GM19467 (cell line): ENCODE results near the gene LCMT2.

Experiments
- ATAC-seq: cut with Tn5 transposase; IDR thresholded peaks from one replicate; pipeline ENCODE4 v1.9.1; 2021; ENCODE audit warnings: mild to moderate bottlenecking, moderate library complexity; ENCODE audit not compliant: unreplicated experiment

LCMT2 gene

DNA sequence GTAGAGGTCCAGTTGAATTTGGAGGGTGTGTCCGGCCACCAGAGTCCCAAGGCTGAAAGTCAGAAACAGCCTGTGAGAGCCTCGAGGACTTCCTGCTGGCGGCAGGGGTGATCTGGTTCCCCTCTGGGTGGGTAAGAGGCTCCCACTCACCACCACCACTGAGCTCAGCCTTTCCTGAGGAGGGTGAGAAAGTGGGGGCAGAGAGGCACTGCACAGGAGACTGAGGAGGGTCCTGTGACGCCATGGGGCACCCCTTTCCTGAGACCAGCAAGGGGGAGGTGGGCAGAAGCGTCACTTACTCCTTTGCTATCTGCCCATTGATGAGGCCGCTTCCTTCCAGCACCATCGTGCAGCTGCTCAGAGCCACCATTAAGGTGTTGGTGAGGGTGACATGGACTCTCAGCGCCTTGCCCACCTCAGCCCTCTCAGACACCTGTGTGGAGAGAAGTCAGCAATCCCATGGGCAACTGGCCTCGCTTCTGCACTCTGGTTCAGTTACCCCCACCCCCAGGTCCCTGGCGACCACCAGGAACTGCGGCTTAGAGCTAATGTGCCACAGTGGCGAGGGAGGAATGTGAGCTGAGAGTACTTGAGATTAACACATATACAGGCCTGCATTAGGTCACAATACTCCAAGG is 53.7 kb downstream of the LCMT2 start:
- no peak for ATAC-seq

DNA sequence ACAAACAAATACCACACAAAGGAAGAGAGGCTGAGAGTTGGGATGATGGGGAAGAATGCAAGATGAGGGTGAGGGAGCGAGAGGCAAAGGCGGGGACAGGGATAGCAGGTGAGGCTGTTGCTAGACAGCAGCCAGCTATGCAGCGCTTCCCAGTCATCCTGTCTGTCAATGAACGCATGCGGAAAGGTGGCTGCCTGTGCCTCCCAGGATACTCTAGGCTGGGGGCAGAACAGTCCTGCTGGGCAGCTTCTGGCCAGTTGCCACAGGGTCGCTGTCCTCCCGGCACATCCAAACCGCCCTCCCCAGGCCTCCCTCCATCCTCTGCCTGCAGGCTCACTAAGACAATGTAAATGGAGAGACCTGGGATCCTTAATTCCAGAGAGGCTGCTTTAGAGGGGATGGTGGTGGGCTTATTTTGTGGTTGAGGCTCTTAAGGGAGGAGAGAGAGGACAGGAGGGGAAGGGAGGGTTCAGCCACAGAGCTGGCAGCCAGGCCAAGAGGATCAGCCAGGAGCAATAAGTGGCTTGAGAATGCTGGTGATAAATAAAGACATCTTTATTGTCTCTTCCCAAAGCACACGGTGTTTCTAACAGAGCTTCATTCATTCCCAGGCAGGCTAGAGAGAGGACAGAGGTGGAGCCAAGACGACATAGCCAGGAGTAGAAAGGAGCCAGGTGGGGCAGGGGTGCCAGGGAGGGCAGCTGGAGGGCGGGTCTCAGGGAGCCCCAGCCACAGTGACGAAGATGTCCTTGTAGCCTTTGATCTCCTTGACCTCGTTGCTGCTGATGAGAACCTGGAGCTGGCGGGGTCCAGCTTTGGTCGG is 54.4 kb downstream of the LCMT2 start:
- no peak for ATAC-seq

DNA sequence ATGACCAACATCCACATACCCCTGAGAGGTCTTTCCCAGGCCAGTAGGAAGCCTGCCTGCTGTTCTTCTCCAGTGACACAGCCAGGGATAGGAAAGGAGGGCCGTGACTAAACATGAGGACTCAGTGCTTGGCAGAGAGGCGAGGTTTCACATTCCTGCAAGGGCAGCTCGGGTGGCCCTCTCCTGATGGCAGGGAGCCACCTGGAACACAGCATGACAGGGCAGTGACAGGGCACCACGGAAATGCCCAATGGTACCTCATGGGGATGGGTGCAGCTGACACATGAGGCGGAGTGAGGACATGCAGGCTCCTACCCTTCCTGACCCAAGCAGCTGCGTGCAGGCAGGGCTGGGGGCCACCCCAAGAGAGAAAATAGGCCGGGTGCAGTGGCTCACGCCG is 56.2 kb downstream of the LCMT2 start:
- no peak for ATAC-seq
